Parathyroid adenoma (tissue), 2 donors: ENCODE measurements around the gene CAPN14.

ENCODE experiments used
- H2AFZ ChIP-seq: fragments of 300-600 bp; sonication (generic); one replicate; pipeline ENCODE4 v1.7.0; 2017; ENCODE audit warnings: antibody characterized with exemption, mild to moderate bottlenecking
- H3K27ac ChIP-seq: fragments of 300-600 bp; sonication (generic); one replicate; pipeline ENCODE4 v1.7.0; 2017
- H3K27me3 ChIP-seq: fragments of 300-600 bp; sonication (generic); one replicate; pipeline ENCODE4 v1.7.0; 2017; ENCODE audit warnings: low read length; ENCODE audit not compliant: control insufficient read depth, insufficient read depth
- H3K36me3 ChIP-seq: fragments of 300-600 bp; sonication (generic); one replicate; pipeline ENCODE4 v1.7.0; 2017; ENCODE audit warnings: low read length; ENCODE audit not compliant: control insufficient read depth, insufficient read depth
- H3K4me1 ChIP-seq: fragments of 300-600 bp; sonication (generic); one replicate; pipeline ENCODE4 v1.7.0; 2017; ENCODE audit warnings: control low read depth
- H3K4me2 ChIP-seq: fragments of 300-600 bp; sonication (generic); one replicate; pipeline ENCODE4 v1.7.0; 2017; ENCODE audit warnings: low read length
- H3K4me3 ChIP-seq: fragments of 300-600 bp; sonication (generic); one replicate; pipeline ENCODE4 v1.7.0; 2017; ENCODE audit warnings: low read depth, low read length
- H3K79me2 ChIP-seq: fragments of 300-600 bp; sonication (generic); one replicate; pipeline ENCODE4 v1.7.0; 2017; ENCODE audit warnings: control low read depth
- H3K9ac ChIP-seq: fragments of 300-600 bp; sonication (generic); one replicate; pipeline ENCODE4 v1.7.0; 2017; ENCODE audit warnings: mild to moderate bottlenecking
- H3K9me3 ChIP-seq: fragments of 300-600 bp; sonication (generic); one replicate; pipeline ENCODE4 v1.7.0; 2017; ENCODE audit warnings: low read length; ENCODE audit not compliant: control insufficient read depth
- CTCF ChIP-seq: fragments of 300-600 bp; sonication (generic); IDR thresholded peaks from one replicate; pipeline ENCODE4 v1.7.0; 2017; ENCODE audit warnings: antibody characterized with exemption, mild to moderate bottlenecking
- donor health status: primary hyperparathyroidism.

The CAPN14 gene

GRCh38 chr2:31227110-31227509 lies 9.8 kb upstream of the CAPN14 start:
- H3K36me3 ChIP-seq = no peaks in the 10 kb centered on the region
- no peaks in the 10 kb centered on the region for H3K79me2 ChIP-seq
- no peaks in the 10 kb centered on the region for H3K9me3 ChIP-seq
- no peak overlapping the region for H2AFZ ChIP-seq
- H3K4me3 ChIP-seq = no peak overlapping the region
- H3K9ac ChIP-seq = no peak overlapping the region
- H3K4me2 ChIP-seq = no peak overlapping the region
- no peak overlapping the region for H3K27ac ChIP-seq
- no peak for TF ChIP-seq CTCF
- H3K27me3 ChIP-seq = no peaks in the 10 kb centered on the region
- H3K4me1 ChIP-seq = no peaks in the 10 kb centered on the region

GRCh38 chr2:31226266-31226665 lies 9.0 kb upstream of the CAPN14 start:
- H3K27ac ChIP-seq = no peak overlapping the region
- TF ChIP-seq CTCF = no peak
- no peaks in the 10 kb centered on the region for H3K27me3 ChIP-seq
- H3K9me3 ChIP-seq = no peaks in the 10 kb centered on the region
- no peak overlapping the region for H3K4me2 ChIP-seq
- H2AFZ ChIP-seq = no peak overlapping the region
- H3K79me2 ChIP-seq = no peaks in the 10 kb centered on the region
- no peaks in the 10 kb centered on the region for H3K4me1 ChIP-seq
- H3K36me3 ChIP-seq = no peaks in the 10 kb centered on the region
- H3K4me3 ChIP-seq = no peak overlapping the region
- no peak overlapping the region for H3K9ac ChIP-seq

- TF ChIP-seq CTCF = no peak
Measured at GRCh38 chr2:31223749-31224148, 6.4 kb upstream of the CAPN14 start.

GRCh38 chr2:31223026-31223425 lies 5.7 kb upstream of the CAPN14 start:
- H3K27me3 ChIP-seq = no peaks in the 10 kb centered on the region
- no peak overlapping the region for H3K27ac ChIP-seq
- TF ChIP-seq CTCF = no peak
- no peak overlapping the region for H2AFZ ChIP-seq
- no peak overlapping the region for H3K4me2 ChIP-seq
- no peaks in the 10 kb centered on the region for H3K9me3 ChIP-seq
- no peak overlapping the region for H3K9ac ChIP-seq
- H3K4me1 ChIP-seq = no peaks in the 10 kb centered on the region
- no peaks in the 10 kb centered on the region for H3K36me3 ChIP-seq
- H3K4me3 ChIP-seq = no peak overlapping the region
- no peaks in the 10 kb centered on the region for H3K79me2 ChIP-seq

More at GRCh38 chr2:31223749-31224148, 6.4 kb upstream of the CAPN14 start:
- Histone ChIP-seq H3K27ac (no peak overlapping the region), H3K9ac (no peak overlapping the region), H3K4me3 (no peak overlapping the region), H2AFZ (no peak overlapping the region), H3K9me3 (no peaks in the 10 kb centered on the region), H3K79me2 (no peaks in the 10 kb centered on the region), H3K4me1 (no peaks in the 10 kb centered on the region), H3K27me3 (no peaks in the 10 kb centered on the region), H3K4me2 (no peak overlapping the region), H3K36me3 (no peaks in the 10 kb centered on the region)

- Histone ChIP-seq H2AFZ (no peak overlapping the region), H3K4me3 (no peak overlapping the region), H3K9me3 (no peaks in the 10 kb centered on the region), H3K36me3 (no peaks in the 10 kb centered on the region), H3K27me3 (no peaks in the 10 kb centered on the region), H3K9ac (no peak overlapping the region), H3K4me2 (no peak overlapping the region), H3K79me2 (no peaks in the 10 kb centered on the region), H3K27ac (no peak overlapping the region), H3K4me1 (no peaks in the 10 kb centered on the region)
- TF ChIP-seq CTCF = no peak
Measured at GRCh38 chr2:31222071-31222470, 4.8 kb upstream of the CAPN14 start.
